ENCODE measurements around the gene TSPAN14. TPM values are rescaled to one million over a fixed set of nuclear protein-coding genes. Genes with fewer than 3 reads are reported as not detected.

The TSPAN14 gene
- total RNA-seq, 1 donor from 2014 or later, result 18.9 TPM

DNA sequence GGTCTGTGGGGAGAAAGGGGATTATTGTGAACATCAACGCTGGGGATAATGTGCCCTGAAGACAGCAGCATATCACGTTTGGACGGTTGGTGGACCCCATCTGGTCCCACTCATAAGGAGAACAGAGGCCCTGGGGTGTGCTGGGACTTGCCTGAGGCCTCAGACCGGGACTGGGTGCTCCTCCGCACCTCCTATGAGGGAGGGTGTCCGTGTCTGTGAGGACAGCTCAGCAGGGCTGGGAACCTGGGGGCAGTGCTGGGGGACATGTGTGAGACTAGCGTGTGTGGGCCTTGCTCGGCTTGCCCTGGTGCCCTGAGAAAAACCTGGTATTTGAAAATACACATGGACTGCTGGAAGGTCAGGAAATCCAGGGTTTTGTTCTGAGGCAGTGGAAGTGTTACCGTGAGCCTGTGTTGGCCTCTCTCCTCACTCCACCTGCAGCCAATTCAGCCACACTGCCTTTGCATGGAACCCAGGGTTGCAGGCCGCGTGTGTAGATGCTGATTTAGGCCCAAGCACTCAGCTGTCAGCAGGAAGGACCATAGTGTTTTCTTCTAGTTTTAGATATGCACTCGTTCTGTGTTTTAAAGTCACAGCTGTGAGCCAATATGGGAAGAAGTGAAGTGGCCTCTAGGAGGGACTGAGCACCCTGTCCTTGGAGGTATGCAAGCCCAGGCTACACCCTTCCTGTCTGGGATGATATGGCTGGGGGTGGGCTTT lies 70.2 kb downstream of the TSPAN14 start:
- Mint-ChIP-seq H3K36me3 (ENCODE audit: low read depth) (peaks cover 10% of the 10 kb centered on the region), H3K9me3 (no peaks in the 10 kb centered on the region), H3K27me3 (peaks cover 2% of the 10 kb centered on the region), H3K27ac (no peak overlapping the region), H3K4me1 (peaks cover 9% of the 10 kb centered on the region), H3K4me3 (no peak overlapping the region)
- no peak for ATAC-seq (ENCODE audit: low read depth)
- no peak for TF ChIP-seq CTCF (IDR thresholded peaks at IDR 0.05)
- POLR2A ChIA-PET, result no interaction called here
- DNase-seq, result no peak
- CTCF ChIA-PET, result no interaction called here
- intact Hi-C loops (cut with micrococcal nuclease), result no loop called here

DNA sequence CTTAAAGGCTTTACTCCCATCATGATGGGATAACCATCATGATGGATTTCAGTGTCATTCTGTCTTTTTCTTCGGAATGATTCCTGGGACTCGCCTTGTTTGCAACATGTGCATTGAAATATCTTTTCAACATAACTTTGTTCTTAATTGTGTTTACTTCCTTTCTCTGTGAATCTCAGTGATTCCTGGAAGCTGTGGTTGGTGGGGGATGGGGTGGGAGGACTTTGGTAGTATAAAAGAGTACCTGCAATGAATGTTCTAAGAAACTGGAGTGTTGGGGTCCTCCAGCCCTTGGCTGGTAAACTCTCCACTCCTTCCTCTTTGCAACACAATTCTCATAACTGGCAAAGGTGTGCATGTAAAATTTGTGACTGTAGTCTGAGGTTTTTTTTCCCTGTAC lies 72.1 kb downstream of the TSPAN14 start:
- Mint-ChIP-seq H3K27me3 (peaks cover 2% of the 10 kb centered on the region), H3K9me3 (no peaks in the 10 kb centered on the region), H3K27ac (no peak overlapping the region), H3K4me1 (no peaks in the 10 kb centered on the region), H3K36me3 (ENCODE audit: low read depth) (no peaks in the 10 kb centered on the region), H3K4me3 (no peak overlapping the region)
- ChIA-PET POLR2A (interaction anchor here (0.6 kb wide), 1 partner anchor 37 kb away, joined by 3 read pairs; no protein-coding TSS in a partner anchor), CTCF (interaction anchor here (1.4 kb wide), 1 partner anchor 20 kb away, joined by 4 read pairs; no protein-coding TSS in a partner anchor)
- ATAC-seq (ENCODE audit: low read depth) (no peak), DNase-seq (no peak)
- no peak for TF ChIP-seq CTCF (IDR thresholded peaks at IDR 0.05)
- intact Hi-C loops (cut with micrococcal nuclease), result no loop called here

GRCh38 chr10:80526742-80527141 lies 72.6 kb downstream of the TSPAN14 start:
- H3K27me3 Mint-ChIP-seq, result peaks cover 2% of the 10 kb centered on the region
- TF ChIP-seq CTCF (IDR thresholded peaks at IDR 0.05), result no peak
- DNase-seq, result no peak
- H3K4me3 Mint-ChIP-seq, result no peak overlapping the region
- ChIA-PET POLR2A (interaction anchor here (0.6 kb wide), 1 partner anchor 36 kb away, joined by 3 read pairs; no protein-coding TSS in a partner anchor), CTCF (no interaction called here)
- no peaks in the 10 kb centered on the region for H3K9me3 Mint-ChIP-seq
- H3K27ac Mint-ChIP-seq, result no peak overlapping the region
- ATAC-seq (ENCODE audit: low read depth), result no peak
- H3K36me3 Mint-ChIP-seq (ENCODE audit: low read depth), result no peaks in the 10 kb centered on the region
- intact Hi-C loops (cut with micrococcal nuclease), result no loop called here
- no peaks in the 10 kb centered on the region for H3K4me1 Mint-ChIP-seq

DNA sequence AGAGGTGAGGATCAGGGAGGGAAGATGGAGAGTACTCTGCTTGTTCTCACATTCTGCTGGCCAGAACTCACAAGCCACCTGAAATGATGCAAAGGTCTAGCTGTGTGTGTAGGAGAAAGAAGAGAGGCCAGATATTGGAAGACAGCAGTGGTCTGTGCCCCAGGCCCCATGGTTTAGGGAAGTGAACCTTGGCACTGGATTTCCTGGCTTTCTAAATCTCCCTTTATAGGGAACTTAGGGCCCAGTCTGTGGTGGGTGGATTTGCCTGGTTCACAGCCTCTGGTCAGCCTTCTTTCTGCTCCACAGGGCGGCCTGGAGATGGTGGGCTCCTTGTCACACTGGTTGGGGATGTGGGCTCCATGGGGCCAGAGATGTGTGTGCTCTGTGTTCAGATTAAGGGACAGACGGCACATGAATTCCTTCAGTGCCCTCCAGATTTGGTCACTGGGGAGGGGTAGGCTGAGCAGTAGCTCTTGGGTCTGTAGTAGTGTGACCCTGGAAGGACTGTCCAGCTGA lies 74.1 kb downstream of the TSPAN14 start:
- Mint-ChIP-seq H3K27ac (no peak overlapping the region), H3K36me3 (ENCODE audit: low read depth) (no peaks in the 10 kb centered on the region), H3K4me1 (no peaks in the 10 kb centered on the region), H3K9me3 (no peaks in the 10 kb centered on the region), H3K27me3 (peaks cover 2% of the 10 kb centered on the region), H3K4me3 (no peak overlapping the region)
- ChIA-PET CTCF (interaction anchor here (1.1 kb wide), 1 partner anchor 490 kb away, joined by 3 read pairs; no protein-coding TSS in a partner anchor), POLR2A (no interaction called here)
- intact Hi-C loops (cut with micrococcal nuclease), result no loop called here
- no peak for TF ChIP-seq CTCF (IDR thresholded peaks at IDR 0.05)
- DNase-seq (no peak), ATAC-seq (ENCODE audit: low read depth) (no peak)

GRCh38 chr10:80528901-80529300 lies 74.8 kb downstream of the TSPAN14 start:
- no peaks in the 10 kb centered on the region for H3K36me3 Mint-ChIP-seq (ENCODE audit: low read depth)
- H3K9me3 Mint-ChIP-seq, result no peaks in the 10 kb centered on the region
- H3K4me1 Mint-ChIP-seq, result no peaks in the 10 kb centered on the region
- H3K4me3 Mint-ChIP-seq, result no peak overlapping the region
- ChIA-PET POLR2A (no interaction called here), CTCF (interaction anchor here (1.1 kb wide), 1 partner anchor 490 kb away, joined by 3 read pairs; no protein-coding TSS in a partner anchor)
- DNase-seq (no peak), ATAC-seq (ENCODE audit: low read depth) (no peak)
- no peak overlapping the region for H3K27ac Mint-ChIP-seq
- H3K27me3 Mint-ChIP-seq, result peaks cover 2% of the 10 kb centered on the region
- intact Hi-C loops (cut with micrococcal nuclease), result no loop called here
- no peak for TF ChIP-seq CTCF (IDR thresholded peaks at IDR 0.05)
